ENCODE results near the gene TMC1. TPM values are rescaled to one million over a fixed set of nuclear protein-coding genes. Genes with fewer than 3 reads are reported as not detected.

The TMC1 gene
- total and polyA plus RNA-seq, 2 of the 8 experiments (the other 6 are each of a cell fraction or from before 2014, with no cell fraction given): 0.95 to 0.98 TPM

GRCh38 chr9:72533322-72533721, 11.9 kb downstream of the TMC1 start:
- no peaks in the 10 kb centered on the region for H3K23me2 ChIP-seq (ENCODE audit: low read depth, low read length)
- POLR2A ChIA-PET (ENCODE audit: partially characterized antibody): no interaction called here
- TF ChIP-seq NRF1 (IDR thresholded peaks at IDR 0.05; ENCODE audit: low read depth, low read length) (no peak), TBP (IDR thresholded peaks at IDR 0.05; ENCODE audit: low read depth, low read length) (no peak), TEAD4 (IDR thresholded peaks at IDR 0.05; ENCODE audit: low read depth, low read length) (no peak), RFX5 (IDR thresholded peaks at IDR 0.05; ENCODE audit: borderline replicate concordance, low read depth, low read length) (no peak), BACH1 (IDR thresholded peaks at IDR 0.05; ENCODE audit: low read length) (no peak), CHD1 (IDR thresholded peaks at IDR 0.05; ENCODE audit: low read depth, low read length) (no peak), CREB1 (IDR thresholded peaks at IDR 0.05) (no peak), POLR2A (IDR thresholded peaks at IDR 0.05; ENCODE audit: control extremely low read depth in 1 of 2, low read depth in 2 of 2, low read length in 2 of 2) (no peak), JUN (IDR thresholded peaks at IDR 0.05; ENCODE audit: low read depth, low read length) (no peak), SRF (IDR thresholded peaks at IDR 0.05; ENCODE audit: low read depth, low read length) (no peak), TAF1 (IDR thresholded peaks at IDR 0.05; ENCODE audit: low read depth, low read length) (no peak), PHF8 (conservative IDR thresholded peaks at IDR 0.05; ENCODE audit: low read depth, low read length) (no peak), GABPA (IDR thresholded peaks at IDR 0.05; ENCODE audit: borderline replicate concordance, insufficient read depth, low read length) (no peak), TCF12 (IDR thresholded peaks at IDR 0.05; ENCODE audit: low read depth, low read length) (no peak), HDAC6 (IDR thresholded peaks at IDR 0.05; ENCODE audit: low read depth, low read length) (no peak)
- TF ChIP-seq, protein P1, sequence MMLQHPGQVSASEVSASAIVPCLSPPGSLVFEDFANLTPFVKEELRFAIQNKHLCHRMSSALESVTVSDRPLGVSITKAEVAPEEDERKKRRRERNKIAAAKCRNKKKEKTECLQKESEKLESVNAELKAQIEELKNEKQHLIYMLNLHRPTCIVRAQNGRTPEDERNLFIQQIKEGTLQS (IDR thresholded peaks at IDR 0.05; ENCODE audit: insufficient read depth, low read depth, low read length): no peak

More at GRCh38 chr9:72533322-72533721, 11.9 kb downstream of the TMC1 start:
- Histone ChIP-seq H3K18ac (ENCODE audit: extremely low read depth, low read length) (no peak overlapping the region), H2AFZ (ENCODE audit: low read length) (0 out of 2 replicates have a peak overlapping the region, but pooled peaks have one; percentile 3), H4K91ac (replicated peaks; ENCODE audit: insufficient read length, low read length) (no peak overlapping the region), H3K27me3 (replicated peaks in 1 of 4; ENCODE audit: control insufficient read depth in 3 of 4, extremely low read depth in 1 of 4, insufficient read depth in 3 of 4, low read length in 3 of 4) (no peaks in the 10 kb centered on the region), H2BK20ac (ENCODE audit: low read length) (no peak overlapping the region), H3K23ac (ENCODE audit: insufficient read length) (no peak overlapping the region), H3K4me3 (ENCODE audit: extremely low read depth in 1 of 4, insufficient read depth in 2 of 4, low read depth in 3 of 4, low read length in 4 of 4) (no peak overlapping the region), H3K79me2 (ENCODE audit: control insufficient read depth in 1 of 2, insufficient read depth in 2 of 2, low read length in 2 of 2) (no peaks in the 10 kb centered on the region), H3K4me1 (replicated peaks in 1 of 4; ENCODE audit: control insufficient read depth in 3 of 4, insufficient read depth in 4 of 4, low read length in 3 of 4) (no peaks in the 10 kb centered on the region), H3K79me1 (ENCODE audit: low read depth, low read length) (no peaks in the 10 kb centered on the region), H3K14ac (ENCODE audit: insufficient read length) (no peak overlapping the region), H3K36me3 (ENCODE audit: control insufficient read depth in 2 of 4, insufficient read depth in 4 of 4, low read length in 3 of 4) (no peaks in the 10 kb centered on the region), H3K4me2 (ENCODE audit: insufficient read depth in 1 of 2, low read depth in 2 of 2, low read length in 2 of 2) (no peak overlapping the region), H2BK15ac (ENCODE audit: low read length) (no peak overlapping the region), H2BK120ac (replicated peaks; ENCODE audit: low read depth, low read length) (no peak overlapping the region), H4K5ac (ENCODE audit: insufficient read length, low read depth, low read length) (no peak overlapping the region), H3K9me3 (ENCODE audit: insufficient read depth in 2 of 2, low read depth in 1 of 2, low read length in 1 of 2) (peaks cover 9 to 12% of the 10 kb centered on the region in 2 experiments; a peak in 3 of 4 replicates), H2BK5ac (ENCODE audit: low read depth, low read length) (no peak overlapping the region), H3K9ac (replicated peaks in 1 of 4; ENCODE audit: extremely low read depth in 1 of 4, low read depth in 3 of 4, low read length in 3 of 4) (no peak overlapping the region), H3K4ac (replicated peaks; ENCODE audit: insufficient read length, low read depth, low read length) (no peak overlapping the region), H2AK5ac (ENCODE audit: low read depth, low read length) (no peak overlapping the region), H3K56ac (replicated peaks; ENCODE audit: insufficient read length, low read depth, low read length) (no peak overlapping the region), H2BK12ac (ENCODE audit: low read depth, low read length) (no peak overlapping the region), H4K20me1 (replicated peaks in 1 of 2; ENCODE audit: control insufficient read depth in 1 of 2, insufficient read depth in 2 of 2, low read length in 2 of 2) (no peaks in the 10 kb centered on the region), H4K8ac (ENCODE audit: extremely low read depth, insufficient read depth, low read length) (no peak overlapping the region), H3K27ac (ENCODE audit: low read depth, low read length) (no peak overlapping the region)
- DNase-seq (ENCODE audit: low read depth in 1 of 2, low spot score in 2 of 2) (no peak), FAIRE-seq (no peak)
- WGBS, 2 experiments (ENCODE audit: extremely low coverage in 1 of 2, insufficient coverage in 1 of 2, insufficient read length in 1 of 2, insufficient replicate concordance in 2 of 2, low coverage in 1 of 2, low lambda C conversion rate in 2 of 2, missing lambda C conversion rate in 1 of 2): 86% methylated on average over 1 of the region's 1 CpG; no CpG with 5 or more reads in 1 of the 2 experiments
- CTCF ChIA-PET (ENCODE audit: partially characterized antibody): interaction anchor here (0.8 to 1.5 kb wide), 2 partner anchors 11 to 59 kb away, joined by 3 read pairs; no protein-coding TSS in a partner anchor

Data from H1 (cell line).